Stimulated activated naive CD8-positive, alpha-beta T cell treated with anti-CD3 and anti-CD28 coated beads, Interleukin-15, Interleukin-2, amounts not matched to agents 100 U/mL and 50 U/mL, for 24 hours (primary cell): ENCODE measurements around the gene AQP6.

Experiments used
- ATAC-seq: fragments of 150-1000 bp; cut with Tn5 transposase; one replicate; pipeline ENCODE4 v1.10.0; 2021
- DNase-seq: peaks from one replicate; pipeline ENCODE4 v3.0.0; 2021

Gene AQP6

DNA sequence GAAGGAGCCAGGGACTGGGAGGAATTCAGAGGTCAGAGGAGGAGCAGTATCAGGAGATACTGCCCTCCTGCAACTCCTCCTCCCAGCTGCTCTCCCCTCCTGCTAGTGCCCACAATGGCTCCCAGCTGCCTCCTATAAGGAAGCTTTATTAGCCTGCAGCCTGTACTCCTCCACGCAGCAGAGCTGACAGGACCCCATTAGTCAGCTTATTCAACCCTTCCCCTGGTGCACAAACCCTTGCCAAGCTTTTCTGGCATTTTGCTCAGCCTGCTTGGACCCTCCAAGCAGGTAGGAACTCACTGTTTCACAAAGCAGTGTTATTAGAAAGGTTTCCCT is 29.2 kb upstream of the AQP6 start:
- DNase-seq (no peak), ATAC-seq (no peak)

DNA sequence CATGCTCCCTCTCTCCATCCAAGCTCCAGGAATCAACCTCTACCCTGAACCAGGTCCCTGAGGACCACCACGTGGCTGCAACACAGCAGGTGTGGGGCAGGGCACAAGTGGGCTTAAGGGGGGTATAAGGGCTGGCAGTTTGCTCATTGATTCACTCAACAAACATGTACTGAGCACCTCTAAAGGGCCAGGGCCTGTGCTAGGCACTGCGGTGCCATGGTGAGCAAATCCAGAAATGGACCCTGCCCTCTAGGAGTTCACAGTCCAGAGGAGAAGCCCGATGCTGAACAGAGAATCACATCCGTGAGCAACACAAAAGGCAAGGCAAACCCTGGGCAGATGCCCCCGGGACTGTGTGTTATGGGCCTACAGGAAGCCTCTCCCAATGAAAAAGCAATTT is 28.7 kb upstream of the AQP6 start:
- ATAC-seq (no peak), DNase-seq (no peak)

DNA sequence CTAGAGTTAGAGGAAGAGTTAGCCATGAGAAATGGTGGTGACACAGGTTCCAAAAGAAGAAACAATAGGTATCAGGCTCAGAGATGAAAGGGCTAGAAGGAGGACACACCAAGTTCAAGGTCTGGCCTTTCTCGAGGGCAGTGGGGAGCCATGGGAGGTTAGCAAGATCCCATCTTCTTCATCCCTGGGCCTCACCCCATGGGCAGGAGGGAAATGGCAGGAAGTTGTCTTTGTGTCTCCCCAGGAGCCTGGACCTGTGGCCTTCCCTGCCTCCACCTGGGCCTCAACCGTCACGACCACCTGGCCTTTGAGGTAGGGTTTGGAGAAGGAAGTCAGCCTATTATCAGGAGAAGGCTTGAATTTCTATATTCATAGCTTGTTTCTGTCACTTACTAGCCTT is 28.0 kb upstream of the AQP6 start:
- ATAC-seq, result no peak
- no peak for DNase-seq

DNA sequence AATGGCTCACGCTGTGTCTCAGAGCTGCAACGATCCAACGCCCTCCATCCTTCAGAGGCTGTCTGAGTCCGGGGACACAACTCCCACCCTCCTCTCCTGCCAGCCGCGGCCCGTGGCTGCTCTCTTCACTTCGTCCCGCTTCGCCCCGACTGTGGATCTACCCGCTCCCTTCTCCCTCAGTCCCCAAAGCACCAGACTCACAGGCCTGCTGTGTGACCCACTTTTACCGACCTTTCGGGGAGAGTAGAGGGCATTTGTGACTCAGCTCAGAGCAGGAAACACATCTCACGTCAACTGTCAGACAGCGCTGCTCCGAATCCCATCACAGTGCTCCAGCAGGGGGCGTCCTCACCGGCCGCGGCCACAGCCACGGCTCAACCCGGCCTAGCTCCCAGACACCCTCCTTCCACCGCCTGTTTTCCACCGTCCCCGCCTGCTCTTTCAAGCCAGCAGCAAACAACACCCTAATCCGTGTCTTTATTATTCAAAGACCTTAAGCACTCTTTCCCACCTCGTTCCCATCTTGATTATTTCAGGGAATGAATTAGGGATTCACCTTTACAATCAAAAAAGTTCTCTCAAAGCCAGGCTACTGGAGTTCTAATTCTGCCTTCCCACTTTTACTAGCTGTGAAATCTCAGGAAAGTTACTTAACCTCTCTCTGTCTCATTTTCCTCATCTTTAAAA is 27.2 kb upstream of the AQP6 start:
- DNase-seq (peak; percentile 96), ATAC-seq (peak; percentile 99)

DNA sequence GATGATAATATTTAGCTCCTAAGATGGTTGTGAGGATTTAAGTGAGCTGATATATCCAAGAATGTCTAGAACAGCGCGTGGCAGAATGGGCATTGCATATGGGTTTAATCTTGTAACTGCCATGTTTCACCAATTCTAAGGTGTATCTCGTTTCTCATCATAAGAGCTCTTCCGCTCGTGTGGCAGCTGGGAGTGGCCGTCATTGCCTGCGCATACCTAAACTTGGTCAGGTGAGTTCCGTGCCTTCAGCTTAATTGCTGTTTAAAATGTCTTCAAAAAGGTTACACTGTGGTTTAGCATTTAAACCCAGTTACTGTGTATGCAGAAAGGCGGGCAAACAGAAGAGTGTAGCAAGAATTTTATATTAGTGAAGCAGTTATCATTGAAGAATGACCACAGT is 26.7 kb upstream of the AQP6 start:
- ATAC-seq (no peak), DNase-seq (no peak)

DNA sequence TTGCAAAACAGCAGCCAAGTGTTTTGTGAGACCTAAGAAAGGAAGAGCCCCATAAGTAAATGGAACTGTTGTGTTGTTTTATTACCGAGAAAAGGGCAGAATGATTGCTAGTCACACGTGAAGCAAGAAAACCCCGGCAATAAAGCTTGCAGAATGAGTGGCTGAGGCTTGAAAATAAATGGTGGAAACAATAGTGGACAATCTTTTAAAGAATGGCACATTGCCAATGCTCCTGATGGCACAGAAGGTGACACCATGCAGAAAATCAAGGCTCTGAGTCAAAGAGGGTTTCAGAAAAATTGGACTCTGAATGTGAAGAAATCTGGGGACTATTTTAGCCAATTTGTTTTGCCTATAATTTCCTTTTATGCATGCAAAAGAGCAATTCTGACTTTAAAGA is 26.2 kb upstream of the AQP6 start:
- ATAC-seq, result no peak
- DNase-seq, result no peak

DNA sequence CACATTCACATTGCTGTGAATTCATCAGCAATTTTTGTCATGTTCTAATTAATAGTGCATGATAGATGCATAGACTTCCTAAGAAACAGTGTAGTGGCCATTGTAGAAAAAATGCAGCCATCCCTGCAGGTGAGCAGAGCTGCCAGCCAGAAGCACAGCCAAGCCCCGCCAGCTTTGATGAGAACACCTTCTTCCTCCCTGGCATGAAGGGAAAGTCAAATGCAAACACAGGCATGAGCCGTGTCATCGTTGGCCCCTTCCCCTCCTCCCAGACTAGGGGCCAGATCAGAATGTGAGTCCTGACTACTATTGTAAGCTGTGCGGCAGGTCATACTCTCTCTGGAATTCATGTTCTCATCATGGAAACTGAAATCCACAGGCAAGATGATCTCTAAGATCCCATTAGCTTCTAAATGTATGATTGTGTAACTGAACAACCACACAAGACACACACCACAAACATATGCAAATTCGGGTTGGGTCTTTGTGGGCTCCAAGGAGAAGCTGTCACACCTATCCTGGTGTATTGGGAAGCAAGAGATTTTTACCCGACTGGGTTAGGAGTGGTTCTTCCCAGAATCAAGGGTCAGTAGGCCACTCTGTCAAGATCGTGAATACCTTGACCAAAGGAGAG is 25.0 kb upstream of the AQP6 start:
- DNase-seq, result no peak
- no peak for ATAC-seq

DNA sequence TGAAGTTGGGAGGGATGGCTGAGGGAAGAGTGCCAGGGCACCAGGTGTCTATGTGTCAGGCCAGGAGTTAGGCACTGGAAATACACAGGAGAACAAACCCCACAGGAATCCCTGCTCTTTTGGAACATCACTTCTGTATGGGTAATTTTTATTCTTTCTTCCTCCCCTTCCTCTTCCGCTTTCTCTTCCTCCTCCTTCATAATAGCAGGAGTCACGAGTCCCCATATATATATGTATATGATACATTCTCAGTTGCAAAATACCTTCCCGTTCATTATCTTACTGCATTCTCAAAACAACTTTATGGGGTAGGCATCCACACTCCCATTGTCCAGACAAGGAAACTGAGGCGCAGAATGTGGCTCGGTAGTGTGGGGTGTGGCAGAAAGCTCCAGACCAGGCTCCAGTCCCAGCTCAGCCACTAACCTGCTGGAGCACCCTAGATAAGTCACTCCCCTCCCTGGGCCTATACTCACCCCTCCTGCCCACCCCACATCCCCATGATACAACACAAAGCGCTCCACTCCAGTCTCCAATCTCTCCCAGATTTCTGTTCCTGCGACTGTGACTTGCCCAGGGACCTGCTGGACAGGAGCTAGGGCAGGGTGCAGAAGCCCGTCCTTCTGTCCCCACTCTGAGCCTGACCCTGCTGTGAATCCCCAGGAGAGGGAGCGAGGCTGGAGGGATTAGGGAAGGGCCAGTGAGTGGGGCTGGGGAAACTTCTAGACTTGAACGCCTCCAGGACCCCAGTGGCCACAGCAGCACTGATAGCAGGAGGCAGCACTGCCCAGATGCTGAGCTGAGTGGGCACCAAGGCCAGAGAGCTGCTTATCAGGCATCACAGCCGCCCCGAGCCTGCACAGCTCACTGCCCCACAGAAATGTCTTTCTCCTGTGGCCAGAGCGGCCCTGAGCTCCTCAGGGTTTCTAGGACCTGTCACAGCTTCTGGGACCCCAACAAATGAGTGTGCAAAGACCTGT is 23.6 kb upstream of the AQP6 start:
- ATAC-seq (no peak), DNase-seq (no peak)

DNA sequence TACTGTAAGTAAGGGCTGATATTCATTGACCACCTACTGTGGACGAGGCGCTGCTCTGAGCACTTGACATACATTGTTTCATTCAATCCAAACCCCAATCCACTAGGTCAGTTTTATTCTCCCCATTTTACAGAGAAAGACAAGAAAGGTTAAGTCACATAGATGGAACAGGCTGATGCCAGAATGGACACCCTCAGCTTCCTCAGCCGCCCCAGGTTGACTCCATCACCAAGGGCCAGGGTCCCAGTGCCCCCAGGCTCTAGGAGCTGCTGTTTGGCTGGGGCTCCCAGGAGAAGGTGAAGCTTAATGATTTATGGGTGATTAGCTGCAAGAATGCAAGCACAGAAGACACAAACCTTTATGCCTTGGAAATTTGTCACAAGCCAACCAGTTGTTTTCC is 22.9 kb upstream of the AQP6 start:
- no peak for DNase-seq
- ATAC-seq, result no peak

DNA sequence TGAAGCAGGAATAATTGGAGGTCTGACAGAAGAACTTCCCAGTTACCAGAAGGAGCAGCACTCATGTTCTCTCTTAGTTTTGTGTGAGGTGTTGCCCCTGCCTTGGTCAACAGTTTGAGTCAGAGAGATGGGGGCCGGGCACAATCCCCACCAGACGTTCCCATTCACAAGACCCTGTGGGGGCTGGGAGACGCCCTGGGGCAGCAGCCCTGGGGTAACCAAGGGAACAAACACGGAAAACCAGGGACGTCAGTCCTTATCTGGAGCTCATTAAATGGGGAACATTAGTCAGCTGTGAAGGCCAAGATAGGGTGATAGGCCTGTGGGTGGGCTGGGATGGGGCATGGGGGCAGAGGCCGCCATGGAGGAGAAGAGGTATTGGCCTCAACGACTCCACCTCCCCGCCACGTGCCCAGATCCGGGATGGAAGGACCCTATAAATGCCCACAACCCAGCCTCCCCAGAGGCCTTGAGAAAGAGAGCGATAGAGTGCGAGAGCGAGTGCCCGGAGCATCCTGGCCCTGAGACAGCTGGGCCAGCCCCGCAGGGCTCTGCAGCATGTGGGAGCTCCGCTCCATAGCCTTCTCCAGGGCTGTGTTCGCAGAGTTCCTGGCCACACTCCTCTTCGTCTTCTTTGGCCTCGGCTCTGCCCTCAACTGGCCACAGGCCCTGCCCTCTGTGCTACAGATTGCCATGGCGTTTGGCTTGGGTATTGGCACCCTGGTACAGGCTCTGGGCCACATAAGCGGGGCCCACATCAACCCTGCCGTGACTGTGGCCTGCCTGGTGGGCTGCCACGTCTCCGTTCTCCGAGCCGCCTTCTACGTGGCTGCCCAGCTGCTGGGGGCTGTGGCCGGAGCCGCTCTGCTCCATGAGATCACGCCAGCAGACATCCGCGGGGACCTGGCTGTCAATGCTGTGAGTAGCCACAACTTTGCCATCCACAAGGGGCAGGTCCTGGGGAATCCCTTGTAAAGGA is 22.2 kb upstream of the AQP6 start, which contains the start of gene AQP2:
Gene AQP2, plus strand, starts transcription at position 465 of the 979 bp plus-strand sequence. Its CDS starts 94 bp downstream, at position 559.
- no peak for DNase-seq
- ATAC-seq, result no peak

DNA sequence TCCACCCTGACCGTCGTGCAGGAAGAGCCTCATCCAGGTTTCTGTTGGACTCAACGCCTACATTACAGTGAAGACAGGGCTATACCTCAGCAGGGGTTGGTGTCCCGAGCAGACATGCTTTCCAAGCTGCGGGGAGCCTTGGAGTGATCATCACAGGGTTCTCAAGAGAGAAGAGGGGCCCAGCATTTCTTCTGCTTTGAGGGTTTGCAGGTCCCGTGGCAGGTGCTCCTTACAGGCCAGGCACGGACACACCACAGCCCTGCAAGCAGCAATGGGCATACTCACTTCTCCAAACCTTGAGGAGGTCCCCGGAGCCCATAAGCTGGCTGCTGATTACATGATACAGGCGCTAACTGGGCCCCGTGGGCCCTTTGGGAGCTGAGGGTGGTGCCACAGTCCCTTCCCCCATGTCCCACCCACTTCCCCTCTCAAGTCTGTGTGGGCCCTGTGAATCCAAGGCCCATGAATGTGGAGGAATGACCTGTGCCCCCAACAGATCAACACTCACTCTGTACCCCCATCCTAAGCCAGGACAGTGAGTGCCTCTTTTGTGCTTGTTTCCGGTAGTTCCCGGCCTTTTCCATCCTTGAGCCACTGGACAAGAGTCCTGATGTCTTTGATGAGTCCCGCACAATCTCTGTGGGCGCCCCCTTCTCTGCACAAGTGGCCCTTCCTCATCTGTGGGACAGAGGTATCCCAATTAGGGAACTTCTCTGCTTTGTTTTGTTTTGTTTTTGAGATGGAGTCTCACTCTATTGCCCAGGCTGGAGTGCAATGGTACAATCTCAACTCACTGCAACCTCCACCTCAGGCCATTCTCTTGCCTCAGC is 21.1 kb upstream of the AQP6 start:
- DNase-seq (no peak), ATAC-seq (no peak)

DNA sequence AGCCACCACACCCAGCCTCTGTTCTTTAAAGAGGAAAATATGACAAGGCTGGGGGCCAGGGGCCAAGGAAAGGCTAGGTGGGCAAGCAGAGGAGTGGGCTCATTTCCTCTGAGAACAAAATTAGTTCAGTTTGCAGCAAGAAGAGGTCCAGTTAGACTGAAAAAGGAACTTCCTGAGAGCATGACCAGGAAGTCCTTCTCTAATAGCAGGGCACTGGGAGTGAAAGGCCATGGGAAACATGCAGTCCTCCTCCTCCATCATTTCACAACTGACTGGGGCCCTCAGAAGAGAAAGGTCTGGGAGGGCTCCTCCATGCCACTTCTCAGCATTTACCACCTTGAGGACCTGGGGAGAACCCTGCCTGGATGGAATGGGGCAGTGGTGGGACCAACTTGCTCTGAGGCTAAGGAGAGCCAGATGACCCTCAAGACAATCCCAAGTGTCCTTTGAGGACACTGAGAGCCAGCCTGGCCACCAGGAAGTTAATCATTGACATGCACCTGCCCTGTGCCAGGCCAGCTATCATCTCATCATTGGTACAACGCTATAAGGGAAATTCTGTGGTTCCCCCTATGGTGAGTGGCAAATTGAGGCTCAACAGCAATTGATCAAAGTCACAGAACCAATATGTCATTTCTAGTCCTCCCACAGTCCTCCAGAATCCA is 20.2 kb upstream of the AQP6 start:
- ATAC-seq, result no peak
- no peak for DNase-seq

DNA sequence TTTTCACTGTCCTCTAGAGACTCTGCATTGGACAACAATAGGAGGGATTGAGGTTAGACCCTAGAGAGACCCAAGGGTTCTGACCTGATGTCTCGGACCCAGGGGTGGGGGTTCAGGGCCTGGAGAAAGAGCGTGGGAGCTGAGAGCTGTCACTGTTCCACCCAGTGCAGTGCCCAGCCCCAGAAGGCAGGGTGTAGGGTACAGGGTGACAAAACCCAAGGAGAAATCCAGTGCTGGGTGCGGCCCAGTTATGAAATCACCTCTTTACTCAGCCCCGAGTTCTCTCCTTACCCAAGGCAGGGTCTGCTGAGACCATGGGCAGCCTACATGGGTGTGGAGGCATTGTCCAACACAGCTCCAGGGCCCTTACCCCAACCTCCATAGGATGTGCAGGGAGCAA is 19.6 kb upstream of the AQP6 start:
- ATAC-seq (no peak), DNase-seq (no peak)

DNA sequence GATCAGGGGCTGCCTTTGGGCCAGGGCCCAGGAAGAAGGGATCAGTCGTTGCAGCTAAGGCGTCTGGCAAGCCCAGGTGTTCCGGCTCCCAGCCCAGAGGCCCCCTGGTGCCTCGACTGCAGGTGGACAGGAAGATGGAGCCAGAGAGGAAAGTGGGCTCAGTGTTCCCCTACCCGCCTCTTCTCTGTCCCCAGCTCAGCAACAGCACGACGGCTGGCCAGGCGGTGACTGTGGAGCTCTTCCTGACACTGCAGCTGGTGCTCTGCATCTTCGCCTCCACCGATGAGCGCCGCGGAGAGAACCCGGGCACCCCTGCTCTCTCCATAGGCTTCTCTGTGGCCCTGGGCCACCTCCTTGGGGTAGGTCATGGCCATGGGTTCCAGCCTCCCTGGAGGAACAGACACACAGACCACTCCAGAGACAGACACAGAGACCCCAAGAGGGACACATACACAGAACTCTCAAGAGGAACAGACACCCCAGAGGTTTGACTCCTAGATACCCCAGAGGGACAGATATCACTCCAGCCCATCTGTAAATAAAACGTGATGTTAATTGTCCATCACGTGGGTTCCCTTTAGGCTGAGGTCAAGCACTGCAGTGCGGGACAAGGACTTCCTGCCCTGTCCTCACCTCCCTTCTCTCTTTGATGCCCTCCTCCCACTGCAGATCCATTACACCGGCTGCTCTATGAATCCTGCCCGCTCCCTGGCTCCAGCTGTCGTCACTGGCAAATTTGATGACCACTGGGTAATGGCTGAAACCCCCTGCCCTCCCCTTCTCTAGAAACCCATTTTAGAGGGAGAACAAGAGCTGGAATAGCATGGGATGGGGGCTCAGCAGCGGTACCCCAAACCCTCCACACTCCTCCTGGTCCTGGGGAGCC is 18.5 kb upstream of the AQP6 start:
- DNase-seq (no peak), ATAC-seq (no peak)

DNA sequence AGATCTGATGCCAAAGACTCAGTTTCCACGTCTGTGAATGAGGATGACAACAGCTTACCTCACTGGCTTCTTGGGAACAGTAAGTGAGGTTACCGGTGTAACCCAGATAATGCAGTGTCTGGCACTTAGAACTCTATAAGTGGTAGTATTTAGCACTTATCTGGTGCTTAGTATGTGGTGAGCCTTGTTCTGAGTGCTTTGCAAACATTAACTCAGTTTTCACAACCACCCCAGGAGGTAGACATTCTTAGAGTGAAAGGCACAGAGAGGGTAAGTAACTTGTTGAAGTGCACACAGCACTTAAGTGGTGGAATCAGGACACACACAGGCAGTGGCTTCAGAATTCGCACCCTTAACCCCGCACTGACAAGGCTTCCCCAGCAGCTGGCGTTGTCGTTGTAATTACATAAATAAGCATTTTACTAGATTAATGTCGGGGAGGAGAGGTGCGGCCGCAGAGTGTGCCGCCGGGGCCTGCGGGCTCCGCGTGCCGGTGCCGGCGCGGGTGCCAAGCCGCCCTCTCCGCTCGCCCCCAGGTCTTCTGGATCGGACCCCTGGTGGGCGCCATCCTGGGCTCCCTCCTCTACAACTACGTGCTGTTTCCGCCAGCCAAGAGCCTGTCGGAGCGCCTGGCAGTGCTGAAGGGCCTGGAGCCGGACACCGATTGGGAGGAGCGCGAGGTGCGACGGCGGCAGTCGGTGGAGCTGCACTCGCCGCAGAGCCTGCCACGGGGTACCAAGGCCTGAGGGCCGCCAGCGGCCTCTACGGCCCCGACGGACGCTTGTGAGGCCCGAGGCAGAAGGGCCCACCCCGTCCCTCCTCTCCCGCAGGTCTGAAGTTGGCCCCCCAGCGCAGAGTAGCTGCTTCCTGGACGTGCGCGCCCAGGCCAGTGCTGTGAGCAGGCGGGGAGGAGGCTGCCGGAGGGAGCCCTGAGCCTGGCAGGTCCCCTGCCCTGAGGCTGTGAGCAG is 17.6 kb upstream of the AQP6 start:
- DNase-seq (no peak), ATAC-seq (no peak)

DNA sequence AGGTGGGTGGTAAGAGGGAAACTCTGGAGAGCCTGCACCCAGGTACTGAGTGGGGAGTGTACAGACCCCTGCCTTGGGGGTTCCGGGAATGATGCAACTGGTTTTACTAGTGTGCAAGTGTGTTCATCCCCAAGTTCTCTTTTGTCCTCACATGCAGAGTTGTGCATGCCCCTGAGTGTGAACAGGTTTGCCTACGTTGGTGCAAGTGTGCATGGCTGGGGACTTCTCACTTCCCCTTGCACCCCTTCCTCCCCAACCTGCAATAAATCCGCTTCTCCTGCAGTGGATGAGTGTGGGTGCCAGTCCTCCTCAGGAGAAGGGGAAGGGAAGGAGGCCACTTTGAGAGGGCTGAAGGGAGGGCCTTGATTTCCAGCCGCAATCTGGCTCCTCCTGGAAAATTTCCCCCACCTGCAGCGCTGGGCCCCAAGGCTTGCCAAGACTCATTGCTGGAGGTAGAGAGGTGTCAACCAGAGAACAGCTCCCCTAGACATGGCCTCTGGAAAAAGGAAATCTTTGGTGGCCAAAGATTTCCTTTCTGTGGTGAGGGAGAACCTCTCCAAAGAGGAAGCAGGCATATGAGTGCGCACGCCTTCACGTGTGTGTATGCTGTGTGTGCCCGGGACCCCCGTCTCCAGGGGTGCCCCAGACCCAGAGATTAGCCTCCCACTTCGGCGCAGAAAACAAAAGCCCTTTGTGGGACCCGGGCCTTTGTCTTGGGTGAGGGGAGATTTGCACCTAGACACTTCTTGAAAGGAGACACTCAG is 16.7 kb upstream of the AQP6 start:
- no peak for DNase-seq
- no peak for ATAC-seq
